GM21390 (cell line): ENCODE data around the gene EPHB1.
"Not testable (repeated sequence)": the region's sequence is repeated elsewhere in the genome, so short reads cannot be mapped to it uniquely, and the experiment has no call there.

Experiments used
- ATAC-seq: cut with Tn5 transposase; IDR thresholded peaks from one replicate; pipeline ENCODE4 v1.9.1; 2021; ENCODE audit not compliant: unreplicated experiment

The EPHB1 gene

GRCh38 chr3:135034291-135034768 is 239.3 kb downstream of the EPHB1 start:
- ATAC-seq, result no peak

- no peak for ATAC-seq
These were observed 239.9 kb downstream of the EPHB1 start for GRCh38 chr3:135034891-135035440.

GRCh38 chr3:135038186-135038585 is 243.1 kb downstream of the EPHB1 start:
- ATAC-seq, result no peak

- ATAC-seq, result not testable (repeated sequence)
These were observed 244.5 kb downstream of the EPHB1 start for GRCh38 chr3:135039536-135039935.

GRCh38 chr3:135040321-135041240 is 245.5 kb downstream of the EPHB1 start:
- ATAC-seq, result no peak

- no peak for ATAC-seq
These were observed 246.5 kb downstream of the EPHB1 start for GRCh38 chr3:135041601-135042000.

- no peak for ATAC-seq
These were observed 252.0 kb downstream of the EPHB1 start for GRCh38 chr3:135047061-135047460.

GRCh38 chr3:135050536-135050935 is 255.5 kb downstream of the EPHB1 start:
- ATAC-seq, result no peak

- ATAC-seq, result no peak
These were observed 256.4 kb downstream of the EPHB1 start for GRCh38 chr3:135051409-135051973.

GRCh38 chr3:135055449-135055848 is 260.4 kb downstream of the EPHB1 start:
- ATAC-seq, result no peak

- ATAC-seq, result no peak
These were observed 261.1 kb downstream of the EPHB1 start for GRCh38 chr3:135056084-135056730.

GRCh38 chr3:135056733-135057310 is 261.8 kb downstream of the EPHB1 start:
- ATAC-seq, result no peak

GRCh38 chr3:135057996-135058395 is 262.9 kb downstream of the EPHB1 start:
- no peak for ATAC-seq

- ATAC-seq, result no peak
These were observed 264.5 kb downstream of the EPHB1 start for GRCh38 chr3:135059580-135059979.

GRCh38 chr3:135066844-135067727 is 272.0 kb downstream of the EPHB1 start:
- ATAC-seq, result not testable (repeated sequence)

GRCh38 chr3:135068011-135068410 is 273.0 kb downstream of the EPHB1 start:
- no peak for ATAC-seq

GRCh38 chr3:135069406-135069805 is 274.3 kb downstream of the EPHB1 start:
- ATAC-seq, result no peak

- ATAC-seq, result no peak
These were observed 276.4 kb downstream of the EPHB1 start for GRCh38 chr3:135071483-135071882.

- ATAC-seq, result no peak
These were observed 277.4 kb downstream of the EPHB1 start for GRCh38 chr3:135072431-135072830.

GRCh38 chr3:135075157-135075556 is 280.1 kb downstream of the EPHB1 start:
- ATAC-seq, result no peak
